Mesodermal cell (in vitro differentiated cells): ENCODE results near the gene COL25A1.

Source experiments
- H3K27ac ChIP-seq: 2 replicates; pipeline ENCODE4 v1.7.0; 2013; ENCODE audit warnings: mild to moderate bottlenecking, low read depth, low read length, moderate library complexity; ENCODE audit not compliant: severe bottlenecking
- H3K36me3 ChIP-seq: 2 replicates; pipeline ENCODE4 v1.7.1; 2013; ENCODE audit warnings: mild to moderate bottlenecking, low read length, moderate library complexity; ENCODE audit not compliant: control insufficient read depth, insufficient read depth
- H3K4me1 ChIP-seq: one replicate; pipeline ENCODE4 v1.7.1; 2013; ENCODE audit warnings: mild to moderate bottlenecking, low read length; ENCODE audit not compliant: insufficient read depth, control insufficient read depth, poor library complexity, severe bottlenecking
- H3K4me3 ChIP-seq: 2 replicates; pipeline ENCODE4 v1.7.0; 2013; ENCODE audit warnings: low read length, control low read depth, mild to moderate bottlenecking; ENCODE audit not compliant: insufficient read depth, poor library complexity, severe bottlenecking; ENCODE audit errors: extremely low read depth
- H3K9me3 ChIP-seq: 2 replicates; pipeline ENCODE4 v1.7.1; 2013; ENCODE audit warnings: mild to moderate bottlenecking, low read length, moderate library complexity; ENCODE audit not compliant: control insufficient read depth
- WGBS, 2 experiments: methylation state at CpG; one replicate each; pipeline ENCODE4 v1.1.5; 2013; ENCODE audit warnings: missing lambda C conversion rate in 2 of 2; ENCODE audit not compliant: insufficient coverage in 2 of 2; 5-methylcytosine and 5-hydroxymethylcytosine counted together

COL25A1 gene

GRCh38 chr4:109215506-109215905 lies 87.0 kb downstream of the COL25A1 start:
- Histone ChIP-seq H3K27ac (no peak overlapping the region), H3K4me1 (no peaks in the 10 kb centered on the region), H3K36me3 (no peaks in the 10 kb centered on the region), H3K4me3 (no peak overlapping the region), H3K9me3 (no peaks in the 10 kb centered on the region)
- no CpG with 5 or more reads among the region's 2 CpGs for WGBS, 2 experiments

- Histone ChIP-seq H3K9me3 (no peaks in the 10 kb centered on the region), H3K4me3 (no peak overlapping the region), H3K36me3 (no peaks in the 10 kb centered on the region), H3K4me1 (no peaks in the 10 kb centered on the region), H3K27ac (no peak overlapping the region)
- 95 to 100% methylated on average over 2 to 3 of the region's 4 CpGs for WGBS, 2 experiments
These were observed 87.7 kb downstream of the COL25A1 start for GRCh38 chr4:109214622-109215301.

GRCh38 chr4:109213056-109213455 lies 89.4 kb downstream of the COL25A1 start:
- WGBS, 2 experiments: 90 to 91% methylated on average over 1 of the region's 1 CpG
- no peaks in the 10 kb centered on the region for H3K4me1 ChIP-seq
- no peaks in the 10 kb centered on the region for H3K36me3 ChIP-seq
- no peak overlapping the region for H3K4me3 ChIP-seq
- no peaks in the 10 kb centered on the region for H3K9me3 ChIP-seq
- H3K27ac ChIP-seq: no peak overlapping the region

- Histone ChIP-seq H3K9me3 (no peaks in the 10 kb centered on the region), H3K27ac (no peak overlapping the region), H3K36me3 (no peaks in the 10 kb centered on the region), H3K4me1 (no peaks in the 10 kb centered on the region), H3K4me3 (no peak overlapping the region)
- 63 to 100% methylated on average over 1 to 2 of the region's 3 CpGs for WGBS, 2 experiments
These were observed 90.8 kb downstream of the COL25A1 start for GRCh38 chr4:109211671-109212070.

- H3K36me3 ChIP-seq: no peaks in the 10 kb centered on the region
- H3K9me3 ChIP-seq: no peaks in the 10 kb centered on the region
- no peak overlapping the region for H3K4me3 ChIP-seq
- 76 to 78% methylated on average over 3 to 5 of the region's 6 CpGs for WGBS, 2 experiments
- no peak overlapping the region for H3K27ac ChIP-seq
- no peaks in the 10 kb centered on the region for H3K4me1 ChIP-seq
These were observed 92.8 kb downstream of the COL25A1 start for GRCh38 chr4:109209647-109210046.

- H3K36me3 ChIP-seq: no peaks in the 10 kb centered on the region
- WGBS, 2 experiments: 84 to 100% methylated on average over 2 of the region's 4 CpGs
- H3K27ac ChIP-seq: no peak overlapping the region
- H3K4me3 ChIP-seq: no peak overlapping the region
- H3K4me1 ChIP-seq: no peaks in the 10 kb centered on the region
- H3K9me3 ChIP-seq: no peaks in the 10 kb centered on the region
These were observed 94.6 kb downstream of the COL25A1 start for GRCh38 chr4:109207898-109208297.

- no peaks in the 10 kb centered on the region for H3K4me1 ChIP-seq
- no peaks in the 10 kb centered on the region for H3K36me3 ChIP-seq
- no peak overlapping the region for H3K27ac ChIP-seq
- no CpG with 5 or more reads among the region's 1 CpG for whole genome bisulfite sequencing, 2 experiments
- H3K4me3 ChIP-seq: no peak overlapping the region
- H3K9me3 ChIP-seq: no peaks in the 10 kb centered on the region
These were observed 95.4 kb downstream of the COL25A1 start for GRCh38 chr4:109207061-109207460.

- no peak overlapping the region for H3K27ac ChIP-seq
These were observed 95.8 kb downstream of the COL25A1 start for GRCh38 chr4:109206620-109207019.

GRCh38 chr4:109205186-109205585 lies 97.3 kb downstream of the COL25A1 start:
- Histone ChIP-seq H3K4me3 (no peak overlapping the region), H3K27ac (no peak overlapping the region), H3K9me3 (no peaks in the 10 kb centered on the region), H3K36me3 (no peaks in the 10 kb centered on the region), H3K4me1 (no peaks in the 10 kb centered on the region)
- WGBS, 2 experiments: 89% methylated on average over 3 of the region's 5 CpGs; no CpG with 5 or more reads in 1 of the 2 experiments

More at GRCh38 chr4:109206620-109207019, 95.8 kb downstream of the COL25A1 start:
- no peaks in the 10 kb centered on the region for H3K9me3 ChIP-seq
- 79% methylated on average over 2 of the region's 4 CpGs; no CpG with 5 or more reads in 1 of the 2 experiments for WGBS, 2 experiments
- H3K4me3 ChIP-seq: no peak overlapping the region
- H3K4me1 ChIP-seq: no peaks in the 10 kb centered on the region
- no peaks in the 10 kb centered on the region for H3K36me3 ChIP-seq

GRCh38 chr4:109199585-109199984 lies 102.9 kb downstream of the COL25A1 start:
- WGBS, 2 experiments: 80% methylated on average over 1 of the region's 1 CpG; no CpG with 5 or more reads in 1 of the 2 experiments
- H3K36me3 ChIP-seq: no peaks in the 10 kb centered on the region
- no peaks in the 10 kb centered on the region for H3K9me3 ChIP-seq
- H3K4me3 ChIP-seq: no peak overlapping the region
- H3K27ac ChIP-seq: no peak overlapping the region
- H3K4me1 ChIP-seq: no peaks in the 10 kb centered on the region

- H3K9me3 ChIP-seq: no peaks in the 10 kb centered on the region
- H3K4me1 ChIP-seq: no peaks in the 10 kb centered on the region
- 100% methylated on average over 1 of the region's 1 CpG; no CpG with 5 or more reads in 1 of the 2 experiments for WGBS, 2 experiments
- H3K36me3 ChIP-seq: no peaks in the 10 kb centered on the region
- H3K27ac ChIP-seq: no peak overlapping the region
- H3K4me3 ChIP-seq: no peak overlapping the region
These were observed 106.8 kb downstream of the COL25A1 start for GRCh38 chr4:109195646-109196045.
